Fibroblast of skin of right biceps (primary cell): ENCODE data around the gene DDX56.
A peak's percentile ranks its signal among the peaks of the same experiment; 100 is the strongest.
"Not testable (repeated sequence)": the region's sequence is repeated elsewhere in the genome, so short reads cannot be mapped to it uniquely, and the experiment has no call there.

Experiments
- DNase-seq: peaks from one replicate; pipeline ENCODE4 v3.0.0-alpha.2; 2013

The DDX56 gene

GRCh38 chr7:44573464-44574286, at the start of gene DDX56:
DDX56 (minus strand) TSS chr7:44573908; CDS start chr7:44573895, 13 bp downstream.
- peak; percentile 93 for DNase-seq

- no peak for DNase-seq
These were observed 48.8 kb upstream of the DDX56 start for GRCh38 chr7:44622342-44623151.

GRCh38 chr7:44621750-44622103, 48.0 kb upstream of the DDX56 start:
- no peak for DNase-seq

- DNase-seq = peak; percentile 18
These were observed 47.5 kb upstream of the DDX56 start for GRCh38 chr7:44621034-44621749.

- DNase-seq = no peak
These were observed 45.0 kb upstream of the DDX56 start for GRCh38 chr7:44618753-44619152.

- DNase-seq = no peak
These were observed 44.3 kb upstream of the DDX56 start for GRCh38 chr7:44618045-44618444.

GRCh38 chr7:44617225-44617890, 43.6 kb upstream of the DDX56 start:
- peak; percentile 67 for DNase-seq

- DNase-seq = no peak
These were observed 42.8 kb upstream of the DDX56 start for GRCh38 chr7:44616545-44616944.

GRCh38 chr7:44615793-44616192, 42.1 kb upstream of the DDX56 start:
- no peak for DNase-seq

GRCh38 chr7:44615149-44615611, 41.5 kb upstream of the DDX56 start:
- DNase-seq = peak; percentile 58

GRCh38 chr7:44609829-44610228, 36.1 kb upstream of the DDX56 start:
- DNase-seq = no peak

GRCh38 chr7:44608916-44609648, 35.4 kb upstream of the DDX56 start:
- peak; percentile 89 for DNase-seq

GRCh38 chr7:44607141-44608068, 33.7 kb upstream of the DDX56 start:
- no peak for DNase-seq

GRCh38 chr7:44606341-44607140, 32.8 kb upstream of the DDX56 start, which contains the start of gene OGDH:
OGDH (plus strand) TSS chr7:44606627; CDS start chr7:44624344, 17,717 bp downstream.
- DNase-seq = peak; percentile 98

GRCh38 chr7:44604941-44605340, 31.2 kb upstream of the DDX56 start:
- DNase-seq = no peak

- DNase-seq = no peak
These were observed 29.5 kb upstream of the DDX56 start for GRCh38 chr7:44603193-44603592.

- DNase-seq = no peak
These were observed 28.8 kb upstream of the DDX56 start for GRCh38 chr7:44602576-44602910.

GRCh38 chr7:44599222-44599621, 25.5 kb upstream of the DDX56 start:
- no peak for DNase-seq

- not testable (repeated sequence) for DNase-seq
These were observed 23.5 kb upstream of the DDX56 start for GRCh38 chr7:44597181-44597580.
